ENCODE measurements around the gene MMP25. TPM values are rescaled to one million over a fixed set of nuclear protein-coding genes. Genes with fewer than 3 reads are reported as not detected.

The MMP25 gene
- total and polyA plus RNA-seq, 9 of the 15 experiments (the other 6 are each of a cell fraction or from before 2014, with no cell fraction given) = 0.03 to 0.04 TPM; not detected in 7

DNA sequence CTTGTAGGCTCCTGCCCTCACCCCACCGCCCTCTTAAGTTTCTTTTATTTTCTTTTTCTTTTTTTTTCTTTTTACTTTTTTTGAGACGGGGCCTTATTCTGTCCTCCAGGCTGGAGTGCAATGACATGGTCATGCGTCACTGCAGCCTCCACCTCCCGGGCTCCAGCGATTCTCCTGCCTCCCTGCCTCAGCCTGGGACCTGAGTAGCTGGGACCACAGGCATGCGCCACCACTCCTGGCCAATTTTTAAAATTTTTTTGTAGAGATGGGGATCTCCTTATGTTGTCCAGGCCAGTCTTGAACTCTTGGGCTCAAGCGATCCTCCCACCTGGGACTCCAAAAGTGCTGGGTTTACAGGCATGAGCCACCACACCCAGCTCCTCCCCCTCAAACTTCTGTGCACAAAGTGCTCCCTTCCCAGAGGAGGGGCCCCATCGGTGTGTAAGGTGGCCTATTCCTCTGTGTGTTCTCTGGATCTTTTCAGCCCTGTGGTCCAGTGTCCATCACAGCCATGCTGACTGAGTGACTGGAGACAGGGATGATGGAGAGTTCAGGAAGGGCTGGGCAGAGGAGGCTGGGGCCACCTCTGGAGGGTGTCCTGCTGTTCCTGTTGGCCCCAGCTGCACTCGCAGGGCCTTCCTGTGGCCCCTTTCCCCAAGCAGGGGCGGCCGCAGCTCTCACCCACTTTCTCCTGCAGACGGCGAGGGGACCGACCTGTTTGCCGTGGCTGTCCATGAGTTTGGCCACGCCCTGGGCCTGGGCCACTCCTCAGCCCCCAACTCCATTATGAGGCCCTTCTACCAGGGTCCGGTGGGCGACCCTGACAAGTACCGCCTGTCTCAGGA lies 10.2 kb downstream of the MMP25 start (continued):
- no peak for TF ChIP-seq DNMT1 (IDR thresholded peaks at IDR 0.05)

DNA sequence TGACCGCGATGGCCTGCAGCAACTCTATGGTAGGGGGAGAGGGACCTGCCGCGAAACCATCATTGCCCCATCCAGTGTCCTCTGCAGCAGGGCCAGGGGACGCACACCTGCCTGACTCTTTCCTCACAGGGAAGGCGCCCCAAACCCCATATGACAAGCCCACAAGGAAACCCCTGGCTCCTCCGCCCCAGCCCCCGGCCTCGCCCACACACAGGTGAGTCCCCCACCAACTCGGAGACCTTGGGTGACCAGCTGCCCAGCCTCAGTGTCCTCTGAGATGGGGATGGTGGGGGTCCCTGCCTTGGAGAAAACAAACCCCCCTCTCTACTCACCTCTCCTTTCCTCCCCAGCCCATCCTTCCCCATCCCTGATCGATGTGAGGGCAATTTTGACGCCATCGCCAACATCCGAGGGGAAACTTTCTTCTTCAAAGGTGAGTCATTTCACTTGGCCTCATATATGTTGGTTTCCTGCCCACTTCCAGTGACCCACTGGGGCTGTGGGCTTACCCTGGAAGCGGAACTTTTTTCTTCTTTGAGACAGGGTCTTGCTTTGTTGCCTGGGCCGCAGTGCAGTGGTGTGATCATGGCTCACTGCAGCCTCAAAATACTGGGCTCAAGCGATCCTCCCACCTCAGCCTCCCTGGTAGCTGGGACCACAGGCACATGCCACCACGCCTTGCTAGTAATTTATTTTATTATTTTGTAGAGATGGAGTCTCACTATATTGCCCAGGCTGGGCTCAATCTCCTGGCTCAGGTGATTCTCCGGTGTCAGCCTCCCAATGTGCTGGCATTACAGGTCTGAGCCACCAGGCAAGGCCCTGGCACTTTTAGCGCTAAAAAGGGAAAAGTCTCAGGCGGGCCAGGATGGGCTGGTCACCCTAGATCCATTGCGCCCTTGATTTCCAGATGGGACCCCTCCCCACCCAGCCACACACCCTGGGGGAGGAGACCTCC lies 11.1 kb downstream of the MMP25 start:
- Histone ChIP-seq H3K9ac (ENCODE audit: insufficient read depth in 1 of 2, low read depth in 2 of 2, low read length in 2 of 2) (peak overlapping the region in 1 of 2 experiments; percentile 97; a peak in 2 of 4 replicates), H3K27me3 (ENCODE audit: control insufficient read depth in 2 of 2, insufficient read depth in 2 of 2, low read length in 2 of 2) (no peaks in the 10 kb centered on the region), H3K9me3 (replicated peaks; ENCODE audit: control insufficient read depth, insufficient read depth, low read depth, low read length) (no peaks in the 10 kb centered on the region), H3K9me1 (ENCODE audit: control insufficient read depth, insufficient read depth, low read length) (peaks cover 4% of the 10 kb centered on the region), H3K36me3 (ENCODE audit: control insufficient read depth, insufficient read depth, low read length) (no peaks in the 10 kb centered on the region), H2AFZ (ENCODE audit: low read depth, low read length) (no peak overlapping the region), H3K4me3 (peak overlapping the region; percentile 93; the same call in 1 of the 2 replicates), H4K20me1 (replicated peaks; ENCODE audit: control insufficient read depth, insufficient read depth, low read length) (0 out of 2 replicates have a peak, but pooled peaks cover 3% of the 10 kb centered on the region), H3K4me1 (replicated peaks in 1 of 2; ENCODE audit: control insufficient read depth in 2 of 2, insufficient read depth in 2 of 2, low read length in 2 of 2) (peaks cover 8 to 38% of the 10 kb centered on the region in 2 experiments), H3K4me2 (ENCODE audit: insufficient read depth, low read length) (0 out of 2 replicates have a peak overlapping the region, but pooled peaks have one; percentile 93), H3K27ac (ENCODE audit: extremely low read depth, low read depth, low read length) (no peak overlapping the region), H3K79me2 (ENCODE audit: control insufficient read depth, insufficient read depth, low read length) (peaks cover 2% of the 10 kb centered on the region; the same call in 2 of the 3 replicates)
- FAIRE-seq = no peak
- CTCF ChIA-PET (ENCODE audit: low intra/inter-chr PET ratio) = interaction anchor here (0.9 to 2.6 kb wide), 2 partner anchors 54 to 72 kb away, joined by 6 to 20 read pairs; no protein-coding TSS in a partner anchor
- TF ChIP-seq ZBTB7A (IDR thresholded peaks at IDR 0.05; ENCODE audit: borderline replicate concordance, control insufficient read depth, low read depth, low read length) = peak; percentile 10; the same call in 1 of the 2 replicates
- TF ChIP-seq, protein P1, sequence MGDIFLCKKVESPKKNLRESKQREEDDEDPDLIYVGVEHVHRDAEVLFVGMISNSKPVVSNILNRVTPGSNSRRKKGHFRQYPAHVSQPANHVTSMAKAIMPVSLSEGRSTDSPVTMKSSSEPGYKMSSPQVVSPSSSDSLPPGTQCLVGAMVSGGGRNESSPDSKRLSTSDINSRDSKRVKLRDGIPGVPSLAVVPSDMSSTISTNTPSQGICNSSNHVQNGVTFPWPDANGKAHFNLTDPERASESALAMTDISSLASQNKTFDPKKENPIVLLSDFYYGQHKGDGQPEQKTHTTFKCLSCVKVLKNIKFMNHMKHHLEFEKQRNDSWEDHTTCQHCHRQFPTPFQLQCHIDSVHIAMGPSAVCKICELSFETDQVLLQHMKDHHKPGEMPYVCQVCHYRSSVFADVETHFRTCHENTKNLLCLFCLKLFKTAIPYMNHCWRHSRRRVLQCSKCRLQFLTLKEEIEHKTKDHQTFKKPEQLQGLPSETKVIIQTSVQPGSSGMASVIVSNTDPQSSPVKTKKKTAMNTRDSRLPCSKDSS (IDR thresholded peaks at IDR 0.05; ENCODE audit: low read depth, partially characterized antibody) = no peak
- WGBS (ENCODE audit: insufficient coverage, low coverage, missing lambda C conversion rate) = 84% methylated on average over 20 of the region's 22 CpGs
- no peak for DNase-seq (ENCODE audit: extremely low read depth in 1 of 4, low spot score in 3 of 4)
- POLR2A ChIA-PET = interaction anchor here (0.9 to 1.6 kb wide), 3 partner anchors 9 to 72 kb away, joined by 3 to 6 read pairs (median 5); no protein-coding TSS in a partner anchor
- no peak for ATAC-seq
- BruUV-seq (replicated peaks) = TSS peak; percentile 72
- intact Hi-C loops (cut with micrococcal nuclease) = loop anchor here (5.0 to 10.0 kb wide), 2 partner anchors 45 to 117 kb away; no protein-coding TSS in a partner anchor
- in situ Hi-C loops (cut with MboI) = no loop called here

Measured in K562 (cell line).